CD14-positive monocyte (primary cell): ENCODE data around the gene IRF4. TPM values are rescaled to one million over a fixed set of nuclear protein-coding genes. Genes with fewer than 3 reads are reported as not detected.
"Not testable (repeated sequence)": the region's sequence is repeated elsewhere in the genome, so short reads cannot be mapped to it uniquely, and the experiment has no call there.

Source experiments
- DNase-seq, 3 donors: peaks; one replicate each; pipeline ENCODE4 v3.0.0-alpha.2; 2011 to 2022
- H2AFZ ChIP-seq: 2 replicates; pipeline ENCODE4 v1.6.0; 2012; ENCODE audit warnings: mild to moderate bottlenecking, low read depth, low read length, inconsistent platforms; ENCODE audit not compliant: insufficient read depth, poor library complexity, severe bottlenecking
- H3K27ac ChIP-seq, 2 donors: 1 replicate in 1 of 2; 2 replicates in 1 of 2; pipeline ENCODE4 v1.5.1; 2012 to 2013; ENCODE audit warnings: low read length in 2 of 2, control low read depth in 1 of 2, inconsistent platforms in 1 of 2, low read depth in 1 of 2, mild to moderate bottlenecking in 1 of 2
- H3K27me3 ChIP-seq, 2 donors: one replicate each; pipeline versions ENCODE4 v1.6.0 to v1.6.1; 2011 to 2013; ENCODE audit warnings: low read length in 2 of 2; ENCODE audit not compliant: control insufficient read depth in 2 of 2, insufficient read depth in 2 of 2
- H3K36me3 ChIP-seq, 2 donors: replicated peaks in 1 of 2; 1 replicate in 1 of 2; 2 replicates in 1 of 2; pipeline versions ENCODE4 v1.5.1 to v1.6.1; 2012 to 2013; ENCODE audit warnings: low read length in 2 of 2, control low read depth in 1 of 2, inconsistent platforms in 1 of 2, mild to moderate bottlenecking in 1 of 2; ENCODE audit not compliant: insufficient read depth in 2 of 2, control insufficient read depth in 1 of 2
- H3K4me1 ChIP-seq, 2 donors: 1 replicate in 1 of 2; 2 replicates in 1 of 2; pipeline versions ENCODE4 v1.5.1 to v1.6.1; 2012 to 2013; ENCODE audit warnings: low read length in 2 of 2, control low read depth in 1 of 2, inconsistent platforms in 1 of 2, mild to moderate bottlenecking in 1 of 2, moderate library complexity in 1 of 2; ENCODE audit not compliant: insufficient read depth in 2 of 2, control insufficient read depth in 1 of 2
- H3K4me2 ChIP-seq: replicated peaks from 2 replicates; pipeline ENCODE3; 2012; ENCODE audit warnings: low read length, moderate library complexity, mild to moderate bottlenecking; ENCODE audit not compliant: poor library complexity, severe bottlenecking; ENCODE audit errors: extremely low read depth
- H3K4me3 ChIP-seq, 3 experiments: fragments of 200-600 bp in 1 of 3; sonication (generic) in 1 of 3; replicated peaks in 1 of 3; 1 replicate in 2 of 3; 2 replicates in 1 of 3; pipeline ENCODE4 v1.5.1; 2011 to 2013; ENCODE audit warnings: low read length in 3 of 3, mild to moderate bottlenecking in 3 of 3, control low read depth in 2 of 3, low read depth in 2 of 3, inconsistent platforms in 1 of 3, moderate library complexity in 1 of 3
- H3K79me2 ChIP-seq: 2 replicates; pipeline ENCODE4 v1.6.0; 2012; ENCODE audit warnings: mild to moderate bottlenecking, control low read depth, inconsistent platforms, low read length, moderate library complexity; ENCODE audit not compliant: insufficient read depth
- H3K9ac ChIP-seq: 2 replicates; pipeline ENCODE4 v1.6.0; 2017; ENCODE audit warnings: low read length, mild to moderate bottlenecking; ENCODE audit not compliant: insufficient read depth, poor library complexity, severe bottlenecking
- H3K9me3 ChIP-seq, 2 donors: replicated peaks in 1 of 2; 1 replicate in 1 of 2; 2 replicates in 1 of 2; pipeline versions ENCODE4 v1.5.1 to v1.6.1; 2012 to 2013; ENCODE audit warnings: low read length in 2 of 2, control low read depth in 1 of 2; ENCODE audit not compliant: control insufficient read depth in 1 of 2, insufficient read depth in 1 of 2
- H4K20me1 ChIP-seq: 2 replicates; pipeline ENCODE4 v1.6.0; 2012; ENCODE audit warnings: mild to moderate bottlenecking, low read length, control low read depth, moderate library complexity; ENCODE audit not compliant: insufficient read depth
- H3K27ac Mint-ChIP-seq, 7 donors: one replicate each; pipeline ENCODE4 v1.8.0; 2020; ENCODE audit warnings: mild to moderate bottlenecking in 7 of 7, mixed read lengths in 7 of 7, moderate library complexity in 6 of 7, inconsistent platforms in 2 of 7
- H3K27me3 Mint-ChIP-seq, 3 donors: one replicate each; pipeline ENCODE4 v1.8.0; 2021 to 2022; ENCODE audit warnings: low read depth in 3 of 3, mild to moderate bottlenecking in 3 of 3, mixed read lengths in 3 of 3, moderate library complexity in 3 of 3, inconsistent platforms in 1 of 3
- H3K36me3 Mint-ChIP-seq, 2 donors: one replicate each; pipeline ENCODE4 v1.8.0; 2020; ENCODE audit warnings: mixed read lengths in 2 of 2, inconsistent platforms in 1 of 2, mild to moderate bottlenecking in 1 of 2
- H3K4me1 Mint-ChIP-seq: one replicate; pipeline ENCODE4 v1.8.0; 2020; ENCODE audit warnings: mild to moderate bottlenecking, mixed read lengths
- H3K4me3 Mint-ChIP-seq, 2 donors: one replicate each; pipeline ENCODE4 v1.8.0; 2020; ENCODE audit warnings: mild to moderate bottlenecking in 2 of 2, mixed read lengths in 2 of 2, moderate library complexity in 1 of 2
- H3K9me3 Mint-ChIP-seq, 7 donors: one replicate each; pipeline ENCODE4 v1.8.0; 2020 to 2022; ENCODE audit warnings: mixed read lengths in 7 of 7, mild to moderate bottlenecking in 6 of 7, moderate library complexity in 6 of 7, inconsistent platforms in 2 of 7
- CTCF ChIP-seq: fragments of 200-600 bp; IDR thresholded peaks from one replicate; pipeline ENCODE4 v1.8.0; 2022; ENCODE audit warnings: antibody characterized with exemption, mild to moderate bottlenecking
- WGBS: methylation state at CpG from one replicate; pipeline ENCODE4 v1.1.5; 2013; ENCODE audit warnings: missing lambda C conversion rate; ENCODE audit not compliant: insufficient coverage; 5-methylcytosine and 5-hydroxymethylcytosine counted together
- intact Hi-C, 2 donors: fragments of 100-400 bp; cut with micrococcal nuclease; formaldehyde crosslinking; loops; one replicate each; pipeline versions ENCODE4 v1.15.0 to v1.15.1; 2023
- polyA plus RNA-seq, 3 donors: library from polyadenylated mRNA; depleted of rRNA in 1 of 3; unstranded in 2 of 3; stranded (reverse) in 1 of 3; fragments of 300-500 nt in 2 of 3; fragments of >200 nt in 1 of 3; fragmentation: Illumina TruSeq in 2 of 3; gene quantifications; 1 replicate in 2 of 3; 2 replicates in 1 of 3; pipeline ENCODE4 v1.2.3, GENCODE V29; 2012 to 2021

The IRF4 gene
- polyA plus RNA-seq, 3 donors = 3.0 to 13.6 (median 6.4) TPM

DNA sequence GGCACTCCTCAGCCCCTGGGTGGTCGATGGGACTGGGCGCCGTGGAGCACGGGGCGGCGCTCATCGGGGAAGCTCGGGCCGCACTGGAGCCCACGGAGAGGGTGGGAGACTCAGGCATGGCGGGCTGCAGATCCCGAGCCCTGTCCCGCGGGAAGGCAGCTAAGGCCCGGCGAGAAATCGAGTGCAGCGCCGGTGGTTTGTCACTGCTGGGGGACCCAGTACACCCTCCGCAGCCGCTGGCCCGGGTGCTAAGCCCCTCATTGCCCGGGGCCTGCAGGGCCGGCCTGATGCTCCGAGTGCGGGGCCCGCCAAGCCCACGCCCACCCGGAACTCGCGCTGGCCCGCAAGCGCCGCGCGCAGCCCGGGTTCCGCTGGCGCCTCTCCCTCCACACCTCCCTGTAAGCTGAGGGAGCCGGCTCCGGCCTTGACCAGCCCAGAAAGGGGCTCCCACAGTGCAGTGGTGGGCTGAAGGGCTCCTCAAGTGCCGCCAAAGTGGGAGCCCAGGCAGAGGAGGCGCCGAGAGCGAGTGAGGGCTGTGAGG lies 34.7 kb downstream of the IRF4 start:
- H3K36me3 ChIP-seq, H3K4me1 Mint-ChIP-seq, H4K20me1 ChIP-seq, H3K27ac Mint-ChIP-seq, H3K27ac ChIP-seq, H3K27me3 ChIP-seq, H3K4me1 ChIP-seq, DNase-seq, H3K36me3 Mint-ChIP-seq, H2AFZ ChIP-seq, H3K79me2 ChIP-seq, H3K9ac ChIP-seq, H3K4me2 ChIP-seq, H3K4me3 ChIP-seq, H3K4me3 Mint-ChIP-seq, intact Hi-C loops: not testable (repeated sequence)
- peaks cover 2 to 12% of the 10 kb centered on the region in 2 donors for H3K9me3 ChIP-seq
- Mint-ChIP-seq H3K9me3 (peaks cover 0 to 20% (median 12%) of the 10 kb centered on the region in 7 donors), H3K27me3 (peaks cover 2 to 10% (median 2%) of the 10 kb centered on the region in 3 donors)
- 99% methylated on average over 28 of the region's 45 CpGs for WGBS

DNA sequence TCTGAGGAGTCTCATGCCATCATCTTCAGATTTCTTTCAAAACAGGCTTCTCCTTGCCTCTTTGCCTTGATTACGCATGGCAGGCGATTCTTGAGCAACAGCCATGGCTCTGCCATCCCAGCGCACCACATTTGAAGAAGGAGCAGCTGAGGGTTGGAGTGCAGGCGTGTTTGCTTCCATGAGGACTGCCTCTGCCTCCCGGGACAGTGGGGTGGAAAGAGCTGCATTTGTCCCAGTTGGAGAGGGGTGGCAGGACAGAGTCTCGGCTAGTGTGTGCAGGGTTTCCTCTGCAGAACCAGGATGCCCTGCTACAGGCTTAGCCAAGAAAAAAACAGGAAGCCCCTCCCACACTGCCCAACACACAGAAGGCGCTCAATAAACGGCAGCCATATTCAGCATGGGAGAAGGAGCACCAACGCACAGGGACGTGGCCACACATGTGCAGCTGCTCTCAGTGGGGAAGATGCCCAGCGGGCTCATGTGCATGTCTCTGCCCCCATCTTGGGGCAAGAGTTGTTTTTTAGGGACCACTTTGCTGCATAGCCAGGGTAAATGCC lies 36.6 kb downstream of the IRF4 start:
- Histone ChIP-seq H3K4me2 (no peak overlapping the region), H3K9ac (no peak overlapping the region), H4K20me1 (no peaks in the 10 kb centered on the region), H3K27me3 (no peaks in the 10 kb centered on the region), H3K79me2 (no peaks in the 10 kb centered on the region), H3K4me1 (no peaks in the 10 kb centered on the region), H3K36me3 (no peaks in the 10 kb centered on the region), H2AFZ (no peak overlapping the region), H3K4me3 (no peak overlapping the region), H3K27ac (no peak overlapping the region), H3K9me3 (peaks cover 0 to 10% of the 10 kb centered on the region in 2 donors)
- DNase-seq = no peak
- Mint-ChIP-seq H3K4me3 (no peak overlapping the region), H3K9me3 (peaks cover 0 to 17% (median 10%) of the 10 kb centered on the region in 7 donors), H3K36me3 (no peaks in the 10 kb centered on the region), H3K4me1 (no peaks in the 10 kb centered on the region), H3K27ac (no peak overlapping the region), H3K27me3 (peaks cover 2 to 9% (median 4%) of the 10 kb centered on the region in 3 donors)
- intact Hi-C loops = no loop called here
- WGBS = 78% methylated on average over 6 of the region's 11 CpGs
- TF ChIP-seq CTCF = no peak
